Panc1 (cell line): Measurements from ENCODE around the gene DCC.

Experiments used
- CTCF ChIP-seq: fragments of 450-650 bp; IDR thresholded peaks from 2 replicates; pipeline ENCODE4 v1.5.1; 2017; ENCODE audit warnings: mild to moderate bottlenecking
- POLR2AphosphoS5 ChIP-seq: IDR thresholded peaks from 2 replicates; pipeline ENCODE4 v1.6.1; 2012; ENCODE audit warnings: mild to moderate bottlenecking, low read depth, low read length, moderate library complexity
- REST ChIP-seq, 2 experiments: IDR thresholded peaks; 2 replicates each; pipeline ENCODE4 v1.6.1; 2011 to 2012; ENCODE audit warnings: low read depth in 2 of 2, control low read depth in 1 of 2, low read length in 1 of 2, mild to moderate bottlenecking in 1 of 2, moderate library complexity in 1 of 2; ENCODE audit not compliant: insufficient read depth in 1 of 2

- no peak for TF ChIP-seq CTCF
- TF ChIP-seq POLR2AphosphoS5 = no peak
- no peak for TF ChIP-seq REST (IDR thresholded peaks at IDR 0.05; ENCODE audit: insufficient read depth in 1 of 2, low read depth in 2 of 2, low read length in 1 of 2)
Measured at GRCh38 chr18:52813635-52814416, 473.8 kb downstream of the DCC start.
